Prostate gland (tissue), 2 donors: Measurements from ENCODE around the gene TAPT1.

Source experiments
- CTCF ChIP-seq, 4 experiments: fragments of 200-600 bp in 2 of 4; fragments of 450-650 bp in 2 of 4; sonication (generic) in 2 of 4; IDR thresholded peaks; 1 replicate in 3 of 4; 2 replicates in 1 of 4; pipeline ENCODE4 v1.5.1; 2016 to 2019; ENCODE audit warnings: antibody characterized with exemption in 4 of 4, mild to moderate bottlenecking in 2 of 4, moderate library complexity in 2 of 4
- POLR2A ChIP-seq: fragments of 450-650 bp; IDR thresholded peaks from one replicate; pipeline ENCODE4 v1.6.1; 2016; ENCODE audit warnings: antibody characterized with exemption, mild to moderate bottlenecking
- POLR2AphosphoS5 ChIP-seq: sonication (generic); formaldehyde crosslinking; IDR thresholded peaks from one replicate; pipeline ENCODE4 v1.6.1; 2017; ENCODE audit warnings: antibody characterized with exemption

DNA sequence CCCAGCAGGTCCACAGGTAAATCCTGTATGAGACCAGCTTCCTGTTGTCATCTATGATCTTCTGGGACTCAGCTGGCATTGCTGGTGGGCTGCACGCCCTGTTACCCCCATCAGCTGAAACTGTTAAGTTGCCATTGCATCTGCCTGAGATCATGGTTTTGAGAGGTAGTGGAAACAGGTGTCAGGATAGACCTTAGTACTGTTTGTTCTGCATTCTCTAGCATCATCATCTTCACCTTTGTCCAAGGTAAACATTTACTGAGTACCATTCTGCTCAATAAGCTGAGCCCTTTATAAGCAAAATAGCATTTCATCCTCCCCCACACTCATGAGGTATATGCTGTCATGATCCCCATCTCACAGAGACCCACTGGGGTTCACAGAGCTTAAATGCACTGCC, 99.6 kb downstream of the TAPT1 start:
- TF ChIP-seq CTCF (IDR thresholded peaks at IDR 0.05): no peak
- TF ChIP-seq POLR2A: no peak
- TF ChIP-seq POLR2AphosphoS5: no peak
